MG63 (cell line): Measurements from ENCODE around the gene LTB4R2. TPM values are rescaled to one million over a fixed set of nuclear protein-coding genes. Genes with fewer than 3 reads are reported as not detected.
A peak's percentile ranks its signal among the peaks of the same experiment; 100 is the strongest.

Experiments
- DNase-seq: peaks from one replicate; pipeline ENCODE4 v3.0.0-alpha.2; 2020
- H3K27me3 ChIP-seq: fragments of 250-450 bp; sonication (Bioruptor Pico); 2 replicates; pipeline ENCODE4 v1.5.1; 2020; ENCODE audit warnings: mild to moderate bottlenecking, moderate library complexity
- H3K36me3 ChIP-seq: fragments of 250-450 bp; sonication (Bioruptor Pico); 2 replicates; pipeline ENCODE4 v1.5.1; 2020; ENCODE audit warnings: mild to moderate bottlenecking, moderate library complexity
- H3K4me3 ChIP-seq: fragments of 250-450 bp; sonication (Bioruptor Pico); 2 replicates; pipeline ENCODE4 v1.5.1; 2020; ENCODE audit warnings: mild to moderate bottlenecking, moderate library complexity
- H3K9me3 ChIP-seq: fragments of 250-450 bp; sonication (Bioruptor Pico); 2 replicates; pipeline ENCODE4 v1.5.1; 2020; ENCODE audit warnings: mild to moderate bottlenecking, moderate library complexity
- total RNA-seq: library from RNA; depleted of rRNA; stranded (reverse); fragments of >200 nt; shearing (Covaris generic); gene quantifications from 2 replicates; pipeline ENCODE4 v1.2.3, GENCODE V29; 2014; ENCODE audit warnings: low replicate concordance; rRNA removed

The LTB4R2 gene
- 0.59 and 0.82 TPM in 2 replicates for total RNA-seq

GRCh38 chr14:24309538-24310264 is at the start of gene LTB4R2:
Gene LTB4R2 (plus strand): TSS chr14:24310140. CDS start chr14:24310665, 525 bp downstream.
- DNase-seq = no peak
- H3K9me3 ChIP-seq = no peaks in the 10 kb centered on the region
- no peaks in the 10 kb centered on the region for H3K27me3 ChIP-seq
- H3K36me3 ChIP-seq = peaks cover 2% of the 10 kb centered on the region; the same call in 1 of the 2 replicates
- no peak within 1 kb of the TSS for H3K4me3 ChIP-seq

DNA sequence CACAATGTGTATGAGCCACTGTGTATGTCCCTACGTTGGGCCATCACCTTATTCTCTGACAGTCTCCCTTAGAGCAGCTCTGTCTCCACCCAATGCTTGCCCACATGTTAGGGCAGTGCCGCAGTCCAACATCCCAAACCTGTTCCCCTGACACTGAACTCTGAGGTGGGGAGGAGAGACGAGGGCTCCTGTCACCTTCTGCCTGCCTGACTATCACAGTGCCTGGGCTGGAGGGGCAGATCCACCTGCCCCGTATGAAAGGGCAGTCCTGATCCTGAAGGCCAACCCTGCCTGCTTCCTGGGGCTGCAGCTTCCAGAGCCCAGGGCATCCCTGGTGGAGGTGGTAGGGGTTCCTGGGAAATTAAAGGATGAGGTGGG is 49.2 kb upstream of the LTB4R2 start:
- Histone ChIP-seq H3K27me3 (no peaks in the 10 kb centered on the region), H3K9me3 (no peaks in the 10 kb centered on the region), H3K36me3 (no peaks in the 10 kb centered on the region), H3K4me3 (no peak overlapping the region)
- no peak for DNase-seq

- H3K4me3 ChIP-seq = no peak overlapping the region
- no peaks in the 10 kb centered on the region for H3K9me3 ChIP-seq
- no peaks in the 10 kb centered on the region for H3K36me3 ChIP-seq
- no peak for DNase-seq
- H3K27me3 ChIP-seq = no peaks in the 10 kb centered on the region
Observed at GRCh38 chr14:24261256-24261968, 48.5 kb upstream of the LTB4R2 start.

DNA sequence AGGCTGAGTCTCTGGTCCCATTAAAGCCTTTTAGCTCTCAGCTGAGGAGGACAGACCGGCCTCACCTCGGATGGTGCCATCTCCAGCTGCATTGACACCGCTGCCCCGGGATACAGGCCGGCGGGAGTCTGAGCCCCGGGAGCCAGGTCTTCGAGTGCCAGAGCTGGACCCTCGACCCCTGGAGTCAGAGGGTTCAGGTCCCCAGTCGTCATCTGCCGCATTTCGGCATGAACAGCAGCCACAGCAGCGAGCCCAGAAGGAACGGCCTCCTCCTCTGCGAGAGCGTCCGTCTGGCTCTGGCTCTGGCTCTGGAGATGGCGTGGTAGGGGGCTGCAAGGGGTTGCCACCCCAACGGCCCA is 48.0 kb upstream of the LTB4R2 start:
- no peaks in the 10 kb centered on the region for H3K36me3 ChIP-seq
- H3K9me3 ChIP-seq = no peaks in the 10 kb centered on the region
- DNase-seq = no peak
- no peaks in the 10 kb centered on the region for H3K27me3 ChIP-seq
- H3K4me3 ChIP-seq = no peak overlapping the region

DNA sequence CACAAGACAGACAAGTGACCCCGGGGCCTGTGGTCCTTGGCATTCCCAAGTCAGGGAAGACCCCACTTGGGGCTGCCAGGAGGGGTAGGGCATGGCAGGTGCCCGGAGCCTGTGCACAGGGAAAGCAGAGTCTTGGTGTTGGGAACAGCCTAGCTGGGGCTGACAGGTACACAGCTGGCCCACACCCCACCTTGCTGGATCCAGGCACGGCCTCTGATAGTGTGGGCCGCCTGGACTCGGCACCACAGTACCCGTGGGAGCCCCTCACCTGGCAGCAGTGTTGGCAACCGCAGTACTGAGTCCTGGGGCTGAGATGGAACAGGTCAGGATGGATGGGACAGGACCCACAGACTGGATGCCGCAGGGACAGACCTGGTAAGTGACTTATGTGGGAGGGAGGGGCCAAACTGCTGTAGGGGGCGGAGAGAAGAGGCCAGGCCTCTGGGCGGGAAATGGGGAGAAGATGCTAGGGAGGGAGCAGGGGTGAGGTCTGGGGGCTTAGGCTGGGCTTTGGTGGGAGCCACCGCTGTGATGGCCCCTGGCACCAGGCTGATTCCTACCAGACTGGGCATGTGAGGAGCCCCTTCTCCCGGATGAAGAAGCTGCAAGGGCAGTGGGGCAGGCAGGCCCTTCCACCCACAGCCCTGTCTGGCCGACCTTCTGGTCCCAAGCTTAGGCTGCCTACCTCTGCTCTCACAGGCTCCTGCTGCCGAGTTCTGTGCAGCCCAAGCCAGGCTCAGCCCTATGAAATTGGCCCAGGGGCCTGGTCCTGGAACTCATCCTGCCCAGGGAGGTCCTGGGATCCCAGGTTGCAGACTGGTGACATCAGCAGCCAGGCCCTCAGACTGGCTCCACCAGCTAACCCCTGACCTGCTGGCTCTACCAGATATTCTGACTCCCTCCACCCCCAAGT is 46.9 kb upstream of the LTB4R2 start, which contains the start of gene TGM1:
Gene TGM1, minus strand, starts transcription at position 357 of the 913 bp plus-strand sequence. CDS start 825 bp downstream, outside the sequence.
- Histone ChIP-seq H3K36me3 (no peaks in the 10 kb centered on the region), H3K4me3 (no peak within 1 kb of the TSS), H3K9me3 (no peaks in the 10 kb centered on the region), H3K27me3 (no peaks in the 10 kb centered on the region)
- DNase-seq = no peak

DNA sequence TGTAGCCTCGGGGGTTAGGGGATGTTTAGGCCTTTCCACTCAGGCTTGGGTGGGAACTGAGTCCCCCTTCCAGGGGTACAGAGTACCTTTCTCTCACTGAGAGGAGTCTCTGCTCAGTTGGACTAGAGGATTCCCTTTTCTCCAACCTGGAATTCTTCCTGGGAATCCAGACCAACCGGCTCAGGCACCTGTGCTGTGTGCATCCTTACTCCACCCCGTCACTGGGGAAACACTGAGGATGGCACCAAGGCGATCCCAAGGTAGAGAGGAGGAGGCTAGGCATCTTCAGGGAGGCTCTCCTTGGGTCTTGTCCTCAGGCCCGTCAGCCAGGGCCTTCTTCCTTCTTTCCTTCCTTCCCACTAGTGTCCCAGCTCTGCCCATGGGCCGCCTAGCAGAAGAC is 46.1 kb upstream of the LTB4R2 start:
- no peak for DNase-seq

GRCh38 chr14:24264298-24264697 is 45.6 kb upstream of the LTB4R2 start:
- no peaks in the 10 kb centered on the region for H3K9me3 ChIP-seq
- no peaks in the 10 kb centered on the region for H3K36me3 ChIP-seq
- DNase-seq = no peak
- H3K27me3 ChIP-seq = no peaks in the 10 kb centered on the region
- H3K4me3 ChIP-seq = no peak overlapping the region

More for the DNA sequence above, 46.1 kb upstream of the LTB4R2 start:
- no peak overlapping the region for H3K4me3 ChIP-seq
- no peaks in the 10 kb centered on the region for H3K27me3 ChIP-seq
- H3K9me3 ChIP-seq = no peaks in the 10 kb centered on the region
- H3K36me3 ChIP-seq = no peaks in the 10 kb centered on the region

GRCh38 chr14:24266344-24267244 is 43.3 kb upstream of the LTB4R2 start:
- no peaks in the 10 kb centered on the region for H3K9me3 ChIP-seq
- DNase-seq = no peak
- H3K27me3 ChIP-seq = no peaks in the 10 kb centered on the region

DNA sequence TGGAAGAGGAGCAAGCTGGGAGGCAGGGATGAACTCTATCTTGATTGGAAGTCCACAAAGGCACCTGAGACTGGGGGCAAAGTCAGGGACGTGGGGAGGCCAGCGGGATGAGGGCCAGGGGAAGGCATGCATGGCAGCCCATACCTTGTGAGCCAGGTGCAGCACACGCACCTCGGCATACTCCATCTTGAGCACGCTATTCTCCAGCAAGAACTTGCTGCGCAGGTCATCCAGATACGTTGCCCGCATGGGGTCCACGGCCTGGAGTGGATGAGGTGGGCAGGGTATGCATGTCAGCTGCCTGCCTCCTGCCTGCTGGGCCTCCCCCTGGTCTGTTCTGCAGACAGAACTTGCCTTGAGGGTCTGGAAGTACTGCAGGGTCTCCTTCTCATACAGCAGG is 42.4 kb upstream of the LTB4R2 start:
- Histone ChIP-seq H3K36me3 (no peaks in the 10 kb centered on the region), H3K27me3 (no peaks in the 10 kb centered on the region), H3K9me3 (no peaks in the 10 kb centered on the region), H3K4me3 (no peak overlapping the region)
- DNase-seq = no peak

More at GRCh38 chr14:24266344-24267244, 43.3 kb upstream of the LTB4R2 start:
- Histone ChIP-seq H3K4me3 (no peak overlapping the region), H3K36me3 (no peaks in the 10 kb centered on the region)

DNA sequence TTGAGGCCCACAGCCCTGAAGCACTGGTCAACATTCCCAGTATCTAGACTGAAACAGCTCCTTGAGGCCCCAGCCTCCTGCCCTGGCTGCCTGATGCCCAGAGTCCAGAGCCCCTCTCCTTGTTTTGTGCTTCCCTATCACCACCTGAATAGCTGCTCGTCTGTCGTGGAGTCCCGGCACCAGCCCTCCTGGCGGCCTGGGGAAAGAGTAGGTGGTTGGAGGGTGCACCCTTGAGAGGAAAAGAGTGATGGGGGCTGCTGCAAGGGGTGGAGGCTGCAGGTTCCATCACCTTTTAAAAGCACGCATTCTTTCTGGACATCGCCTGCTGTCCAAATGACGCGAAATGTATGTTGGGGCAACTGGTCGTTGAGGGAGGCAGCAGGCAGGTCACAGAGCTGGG is 41.7 kb upstream of the LTB4R2 start:
- no peak overlapping the region for H3K4me3 ChIP-seq
- H3K9me3 ChIP-seq = no peaks in the 10 kb centered on the region
- H3K27me3 ChIP-seq = no peaks in the 10 kb centered on the region
- DNase-seq = no peak
- no peaks in the 10 kb centered on the region for H3K36me3 ChIP-seq

GRCh38 chr14:24269368-24269767 is 40.6 kb upstream of the LTB4R2 start:
- Histone ChIP-seq H3K9me3 (no peaks in the 10 kb centered on the region), H3K27me3 (no peaks in the 10 kb centered on the region), H3K36me3 (no peaks in the 10 kb centered on the region), H3K4me3 (no peak overlapping the region)
- DNase-seq = no peak

DNA sequence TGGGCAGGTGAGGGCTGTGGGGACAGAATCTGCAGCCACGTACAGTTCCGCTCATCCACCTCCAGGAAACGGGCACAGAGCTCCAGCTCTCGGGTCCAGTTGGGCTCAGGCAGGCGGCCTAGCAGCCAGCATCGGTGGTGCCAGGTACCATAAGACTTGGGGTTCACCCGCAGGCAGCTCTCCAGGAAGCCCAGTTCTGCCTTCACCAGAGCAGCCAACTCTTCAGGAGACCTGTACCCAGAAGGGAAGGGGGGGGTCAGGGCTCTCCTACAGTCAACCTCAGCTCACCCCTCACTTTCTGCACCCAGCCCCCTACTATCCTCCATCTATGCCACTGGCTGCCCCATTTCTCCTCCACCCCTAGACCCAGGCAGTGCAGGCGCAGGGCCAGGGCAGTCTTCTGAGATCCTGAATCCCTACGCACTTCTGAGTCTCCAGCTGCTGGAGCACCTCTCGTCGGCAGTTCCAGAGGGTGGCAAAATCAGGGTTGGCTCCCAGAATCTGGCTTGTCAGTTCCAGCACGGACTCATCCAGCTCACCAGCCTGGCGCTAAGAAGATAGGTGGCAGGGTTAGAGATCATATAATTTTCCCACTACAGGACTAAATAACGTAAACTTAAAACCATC is 39.9 kb upstream of the LTB4R2 start:
- Histone ChIP-seq H3K9me3 (no peaks in the 10 kb centered on the region), H3K4me3 (no peak overlapping the region), H3K27me3 (no peaks in the 10 kb centered on the region), H3K36me3 (no peaks in the 10 kb centered on the region)
- DNase-seq = no peak

- Histone ChIP-seq H3K9me3 (no peaks in the 10 kb centered on the region), H3K36me3 (no peaks in the 10 kb centered on the region), H3K4me3 (peak overlapping the region; percentile 90), H3K27me3 (no peaks in the 10 kb centered on the region)
- DNase-seq = no peak
Observed at GRCh38 chr14:24270537-24271133, 39.3 kb upstream of the LTB4R2 start.

DNA sequence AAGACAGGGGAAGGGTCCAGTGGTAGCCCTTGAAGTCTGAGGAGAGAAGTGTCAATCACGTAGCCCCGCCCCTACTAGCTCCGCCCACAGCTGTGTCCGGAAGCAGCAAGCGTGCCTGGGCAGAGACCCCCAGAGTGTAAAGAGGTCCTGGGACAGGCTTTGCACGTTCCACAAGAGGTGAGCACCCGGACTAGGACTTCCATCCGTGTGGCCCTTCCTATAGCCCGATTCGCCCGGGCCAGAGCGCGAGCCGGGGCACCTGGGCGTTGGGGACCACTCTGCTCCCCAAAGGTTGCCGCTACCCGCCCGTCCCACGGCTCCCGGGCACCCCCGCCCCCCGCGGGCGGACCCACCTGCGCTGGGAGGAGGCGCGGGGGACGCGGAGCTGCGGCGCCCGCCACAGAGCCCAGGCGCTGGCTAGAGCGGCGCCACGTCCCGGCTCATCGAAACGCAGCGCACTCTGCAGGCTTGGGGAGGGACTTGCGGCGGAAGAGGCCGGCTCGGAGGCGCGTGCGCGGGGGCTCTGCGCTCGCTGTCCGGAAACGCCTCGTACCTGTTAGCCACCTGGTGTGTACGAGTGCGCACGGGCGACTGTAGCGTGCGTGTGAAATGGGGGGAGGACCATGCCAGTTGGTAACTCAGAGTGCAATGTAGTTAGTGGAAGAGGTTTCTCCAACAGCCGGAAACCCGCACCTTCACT is 38.7 kb upstream of the LTB4R2 start, which contains the start of gene RABGGTA:
Gene RABGGTA, minus strand, starts transcription at position 464 of the 700 bp plus-strand sequence. CDS start 482 bp downstream, outside the sequence.
- peak; percentile 76 for DNase-seq
- Histone ChIP-seq H3K4me3 (peak within 1 kb of the TSS; percentile 90), H3K36me3 (no peaks in the 10 kb centered on the region), H3K9me3 (no peaks in the 10 kb centered on the region), H3K27me3 (no peaks in the 10 kb centered on the region)

- no peaks in the 10 kb centered on the region for H3K27me3 ChIP-seq
- DNase-seq = no peak
Observed at GRCh38 chr14:24271834-24272263, 38.1 kb upstream of the LTB4R2 start.

More at GRCh38 chr14:24271834-24272263, 38.1 kb upstream of the LTB4R2 start:
- Histone ChIP-seq H3K9me3 (no peaks in the 10 kb centered on the region), H3K4me3 (peak overlapping the region; percentile 90), H3K36me3 (no peaks in the 10 kb centered on the region)
